ENCODE data around the gene SH3PXD2A. TPM values are rescaled to one million over a fixed set of nuclear protein-coding genes. Genes with fewer than 3 reads are reported as not detected.

The SH3PXD2A gene
- total and polyA plus RNA-seq, 2 experiments from 2014 or later = 1.8 to 5.0 TPM

DNA sequence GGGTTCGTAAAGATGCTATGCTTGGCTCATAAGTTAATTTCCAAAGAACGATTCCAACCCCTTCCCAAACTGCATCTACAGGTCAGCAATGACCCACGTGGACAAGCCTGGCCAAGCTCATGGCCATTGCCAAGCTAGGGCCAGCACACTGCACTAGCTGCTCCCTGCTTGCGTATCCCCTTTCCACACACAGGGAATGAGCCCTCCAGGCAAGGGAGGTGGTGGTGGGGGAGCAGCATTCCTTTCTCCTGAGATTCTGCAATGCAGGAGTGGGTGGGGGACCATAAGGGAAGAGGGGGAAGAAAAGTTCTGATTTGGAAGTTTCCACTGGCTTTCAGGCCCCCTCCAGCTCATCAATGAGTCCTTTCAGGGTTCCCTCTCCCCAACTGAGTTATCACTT, 56.0 kb downstream of the SH3PXD2A start:
- H3F3A ChIP-seq (replicated peaks; ENCODE audit: low read depth) = no peaks in the 10 kb centered on the region
- no peaks in the 10 kb centered on the region for H3K9me3 Mint-ChIP-seq
- H3K4me3 Mint-ChIP-seq = no peak overlapping the region
- H2AFZ ChIP-seq = no peak overlapping the region
- peaks cover 12% of the 10 kb centered on the region for H3K4me1 ChIP-seq (ENCODE audit: insufficient read depth)
- peaks cover 4% of the 10 kb centered on the region; the same call in 1 of the 3 replicates for H3K36me3 Mint-ChIP-seq (ENCODE audit: low read depth)
- no peaks in the 10 kb centered on the region for H3K36me3 ChIP-seq (ENCODE audit: insufficient read depth)
- TF ChIP-seq NANOG (IDR thresholded peaks at IDR 0.05; ENCODE audit: borderline replicate concordance) (no peak), CREB1 (CRISPR knock-in tag; IDR thresholded peaks at IDR 0.05; ENCODE audit: low read depth) (no peak), STAT1 (IDR thresholded peaks at IDR 0.05; ENCODE audit: unreplicated experiment) (no peak), EZH2phosphoT487 (IDR thresholded peaks at IDR 0.05; ENCODE audit: unreplicated experiment) (no peak), ZNF114 (CRISPR knock-in tag; IDR thresholded peaks at IDR 0.05) (no peak), JUNB (IDR thresholded peaks at IDR 0.05; ENCODE audit: unreplicated experiment) (no peak), POLR2AphosphoS5 (IDR thresholded peaks at IDR 0.05; ENCODE audit: low read depth) (no peak), ZNF331 (CRISPR knock-in tag; IDR thresholded peaks at IDR 0.05; ENCODE audit: low read depth) (no peak), EZH2 (IDR thresholded peaks at IDR 0.05; ENCODE audit: low read depth, unreplicated experiment) (no peak)
- TF ChIP-seq, protein P1, sequence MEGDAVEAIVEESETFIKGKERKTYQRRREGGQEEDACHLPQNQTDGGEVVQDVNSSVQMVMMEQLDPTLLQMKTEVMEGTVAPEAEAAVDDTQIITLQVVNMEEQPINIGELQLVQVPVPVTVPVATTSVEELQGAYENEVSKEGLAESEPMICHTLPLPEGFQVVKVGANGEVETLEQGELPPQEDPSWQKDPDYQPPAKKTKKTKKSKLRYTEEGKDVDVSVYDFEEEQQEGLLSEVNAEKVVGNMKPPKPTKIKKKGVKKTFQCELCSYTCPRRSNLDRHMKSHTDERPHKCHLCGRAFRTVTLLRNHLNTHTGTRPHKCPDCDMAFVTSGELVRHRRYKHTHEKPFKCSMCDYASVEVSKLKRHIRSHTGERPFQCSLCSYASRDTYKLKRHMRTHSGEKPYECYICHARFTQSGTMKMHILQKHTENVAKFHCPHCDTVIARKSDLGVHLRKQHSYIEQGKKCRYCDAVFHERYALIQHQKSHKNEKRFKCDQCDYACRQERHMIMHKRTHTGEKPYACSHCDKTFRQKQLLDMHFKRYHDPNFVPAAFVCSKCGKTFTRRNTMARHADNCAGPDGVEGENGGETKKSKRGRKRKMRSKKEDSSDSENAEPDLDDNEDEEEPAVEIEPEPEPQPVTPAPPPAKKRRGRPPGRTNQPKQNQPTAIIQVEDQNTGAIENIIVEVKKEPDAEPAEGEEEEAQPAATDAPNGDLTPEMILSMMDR (conservative IDR thresholded peaks at IDR 0.05; ENCODE audit: low read depth in 2 of 2) = no peak
- TF ChIP-seq, protein P2, sequence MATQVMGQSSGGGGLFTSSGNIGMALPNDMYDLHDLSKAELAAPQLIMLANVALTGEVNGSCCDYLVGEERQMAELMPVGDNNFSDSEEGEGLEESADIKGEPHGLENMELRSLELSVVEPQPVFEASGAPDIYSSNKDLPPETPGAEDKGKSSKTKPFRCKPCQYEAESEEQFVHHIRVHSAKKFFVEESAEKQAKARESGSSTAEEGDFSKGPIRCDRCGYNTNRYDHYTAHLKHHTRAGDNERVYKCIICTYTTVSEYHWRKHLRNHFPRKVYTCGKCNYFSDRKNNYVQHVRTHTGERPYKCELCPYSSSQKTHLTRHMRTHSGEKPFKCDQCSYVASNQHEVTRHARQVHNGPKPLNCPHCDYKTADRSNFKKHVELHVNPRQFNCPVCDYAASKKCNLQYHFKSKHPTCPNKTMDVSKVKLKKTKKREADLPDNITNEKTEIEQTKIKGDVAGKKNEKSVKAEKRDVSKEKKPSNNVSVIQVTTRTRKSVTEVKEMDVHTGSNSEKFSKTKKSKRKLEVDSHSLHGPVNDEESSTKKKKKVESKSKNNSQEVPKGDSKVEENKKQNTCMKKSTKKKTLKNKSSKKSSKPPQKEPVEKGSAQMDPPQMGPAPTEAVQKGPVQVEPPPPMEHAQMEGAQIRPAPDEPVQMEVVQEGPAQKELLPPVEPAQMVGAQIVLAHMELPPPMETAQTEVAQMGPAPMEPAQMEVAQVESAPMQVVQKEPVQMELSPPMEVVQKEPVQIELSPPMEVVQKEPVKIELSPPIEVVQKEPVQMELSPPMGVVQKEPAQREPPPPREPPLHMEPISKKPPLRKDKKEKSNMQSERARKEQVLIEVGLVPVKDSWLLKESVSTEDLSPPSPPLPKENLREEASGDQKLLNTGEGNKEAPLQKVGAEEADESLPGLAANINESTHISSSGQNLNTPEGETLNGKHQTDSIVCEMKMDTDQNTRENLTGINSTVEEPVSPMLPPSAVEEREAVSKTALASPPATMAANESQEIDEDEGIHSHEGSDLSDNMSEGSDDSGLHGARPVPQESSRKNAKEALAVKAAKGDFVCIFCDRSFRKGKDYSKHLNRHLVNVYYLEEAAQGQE (IDR thresholded peaks at IDR 0.05; ENCODE audit: unreplicated experiment) = no peak
- TF ChIP-seq, protein P3, sequence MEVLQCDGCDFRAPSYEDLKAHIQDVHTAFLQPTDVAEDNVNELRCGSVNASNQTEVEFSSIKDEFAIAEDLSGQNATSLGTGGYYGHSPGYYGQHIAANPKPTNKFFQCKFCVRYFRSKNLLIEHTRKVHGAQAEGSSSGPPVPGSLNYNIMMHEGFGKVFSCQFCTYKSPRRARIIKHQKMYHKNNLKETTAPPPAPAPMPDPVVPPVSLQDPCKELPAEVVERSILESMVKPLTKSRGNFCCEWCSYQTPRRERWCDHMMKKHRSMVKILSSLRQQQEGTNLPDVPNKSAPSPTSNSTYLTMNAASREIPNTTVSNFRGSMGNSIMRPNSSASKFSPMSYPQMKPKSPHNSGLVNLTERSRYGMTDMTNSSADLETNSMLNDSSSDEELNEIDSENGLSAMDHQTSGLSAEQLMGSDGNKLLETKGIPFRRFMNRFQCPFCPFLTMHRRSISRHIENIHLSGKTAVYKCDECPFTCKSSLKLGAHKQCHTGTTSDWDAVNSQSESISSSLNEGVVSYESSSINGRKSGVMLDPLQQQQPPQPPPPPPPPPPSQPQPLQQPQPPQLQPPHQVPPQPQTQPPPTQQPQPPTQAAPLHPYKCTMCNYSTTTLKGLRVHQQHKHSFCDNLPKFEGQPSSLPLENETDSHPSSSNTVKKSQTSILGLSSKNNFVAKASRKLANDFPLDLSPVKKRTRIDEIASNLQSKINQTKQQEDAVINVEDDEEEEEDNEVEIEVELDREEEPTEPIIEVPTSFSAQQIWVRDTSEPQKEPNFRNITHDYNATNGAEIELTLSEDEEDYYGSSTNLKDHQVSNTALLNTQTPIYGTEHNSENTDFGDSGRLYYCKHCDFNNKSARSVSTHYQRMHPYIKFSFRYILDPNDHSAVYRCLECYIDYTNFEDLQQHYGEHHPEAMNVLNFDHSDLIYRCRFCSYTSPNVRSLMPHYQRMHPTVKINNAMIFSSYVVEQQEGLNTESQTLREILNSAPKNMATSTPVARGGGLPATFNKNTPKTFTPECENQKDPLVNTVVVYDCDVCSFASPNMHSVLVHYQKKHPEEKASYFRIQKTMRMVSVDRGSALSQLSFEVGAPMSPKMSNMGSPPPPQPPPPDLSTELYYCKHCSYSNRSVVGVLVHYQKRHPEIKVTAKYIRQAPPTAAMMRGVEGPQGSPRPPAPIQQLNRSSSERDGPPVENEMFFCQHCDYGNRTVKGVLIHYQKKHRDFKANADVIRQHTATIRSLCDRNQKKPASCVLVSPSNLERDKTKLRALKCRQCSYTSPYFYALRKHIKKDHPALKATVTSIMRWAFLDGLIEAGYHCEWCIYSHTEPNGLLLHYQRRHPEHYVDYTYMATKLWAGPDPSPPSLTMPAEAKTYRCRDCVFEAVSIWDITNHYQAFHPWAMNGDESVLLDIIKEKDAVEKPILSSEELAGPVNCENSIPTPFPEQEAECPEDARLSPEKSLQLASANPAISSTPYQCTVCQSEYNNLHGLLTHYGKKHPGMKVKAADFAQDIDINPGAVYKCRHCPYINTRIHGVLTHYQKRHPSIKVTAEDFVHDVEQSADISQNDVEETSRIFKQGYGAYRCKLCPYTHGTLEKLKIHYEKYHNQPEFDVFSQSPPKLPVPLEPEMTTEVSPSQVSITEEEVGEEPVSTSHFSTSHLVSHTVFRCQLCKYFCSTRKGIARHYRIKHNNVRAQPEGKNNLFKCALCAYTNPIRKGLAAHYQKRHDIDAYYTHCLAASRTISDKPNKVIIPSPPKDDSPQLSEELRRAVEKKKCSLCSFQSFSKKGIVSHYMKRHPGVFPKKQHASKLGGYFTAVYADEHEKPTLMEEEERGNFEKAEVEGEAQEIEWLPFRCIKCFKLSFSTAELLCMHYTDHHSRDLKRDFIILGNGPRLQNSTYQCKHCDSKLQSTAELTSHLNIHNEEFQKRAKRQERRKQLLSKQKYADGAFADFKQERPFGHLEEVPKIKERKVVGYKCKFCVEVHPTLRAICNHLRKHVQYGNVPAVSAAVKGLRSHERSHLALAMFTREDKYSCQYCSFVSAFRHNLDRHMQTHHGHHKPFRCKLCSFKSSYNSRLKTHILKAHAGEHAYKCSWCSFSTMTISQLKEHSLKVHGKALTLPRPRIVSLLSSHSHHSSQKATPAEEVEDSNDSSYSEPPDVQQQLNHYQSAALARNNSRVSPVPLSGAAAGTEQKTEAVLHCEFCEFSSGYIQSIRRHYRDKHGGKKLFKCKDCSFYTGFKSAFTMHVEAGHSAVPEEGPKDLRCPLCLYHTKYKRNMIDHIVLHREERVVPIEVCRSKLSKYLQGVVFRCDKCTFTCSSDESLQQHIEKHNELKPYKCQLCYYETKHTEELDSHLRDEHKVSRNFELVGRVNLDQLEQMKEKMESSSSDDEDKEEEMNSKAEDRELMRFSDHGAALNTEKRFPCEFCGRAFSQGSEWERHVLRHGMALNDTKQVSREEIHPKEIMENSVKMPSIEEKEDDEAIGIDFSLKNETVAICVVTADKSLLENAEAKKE (CRISPR knock-in tag; IDR thresholded peaks at IDR 0.05) = no peak
- TF ChIP-seq, protein P4, sequence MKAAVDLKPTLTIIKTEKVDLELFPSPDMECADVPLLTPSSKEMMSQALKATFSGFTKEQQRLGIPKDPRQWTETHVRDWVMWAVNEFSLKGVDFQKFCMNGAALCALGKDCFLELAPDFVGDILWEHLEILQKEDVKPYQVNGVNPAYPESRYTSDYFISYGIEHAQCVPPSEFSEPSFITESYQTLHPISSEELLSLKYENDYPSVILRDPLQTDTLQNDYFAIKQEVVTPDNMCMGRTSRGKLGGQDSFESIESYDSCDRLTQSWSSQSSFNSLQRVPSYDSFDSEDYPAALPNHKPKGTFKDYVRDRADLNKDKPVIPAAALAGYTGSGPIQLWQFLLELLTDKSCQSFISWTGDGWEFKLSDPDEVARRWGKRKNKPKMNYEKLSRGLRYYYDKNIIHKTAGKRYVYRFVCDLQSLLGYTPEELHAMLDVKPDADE (IDR thresholded peaks at IDR 0.05) = no peak
- no peaks in the 10 kb centered on the region for H3K79me2 ChIP-seq (replicated peaks; ENCODE audit: insufficient read depth)
- no peak overlapping the region for H3K4me2 ChIP-seq
- ATAC-seq = no peak
- H3K9me2 ChIP-seq (ENCODE audit: insufficient read depth) = peaks cover 6% of the 10 kb centered on the region; the same call in 1 of the 2 replicates
- H3K27me3 Mint-ChIP-seq (ENCODE audit: insufficient read depth, low read depth, poor library complexity) = peaks cover 17% of the 10 kb centered on the region
- H3K27me3 ChIP-seq (ENCODE audit: insufficient read depth) = no peaks in the 10 kb centered on the region
- DNase-seq (ENCODE audit: low spot score) = no peak
- no peak overlapping the region for H3K4me3 ChIP-seq
- H3K4me1 Mint-ChIP-seq = peaks cover 13% of the 10 kb centered on the region
- H4K20me1 ChIP-seq (replicated peaks; ENCODE audit: insufficient read depth) = no peaks in the 10 kb centered on the region
- no peak overlapping the region for H3K27ac Mint-ChIP-seq
- no peak overlapping the region for H3K27ac ChIP-seq (ENCODE audit: low read depth)
